Activated CD8-positive, alpha-beta memory T cell treated with anti-CD3 and anti-CD28 coated beads, Interleukin-2, amount 10 ng/mL, durations not matched to agents 7 days and 5 days (primary cell): ENCODE measurements around the gene IL1F10. TPM values are rescaled to one million over a fixed set of nuclear protein-coding genes. Genes with fewer than 3 reads are reported as not detected.

Experiments used
- ATAC-seq: fragments of 150-1000 bp; cut with Tn5 transposase; one replicate; pipeline ENCODE4 v1.10.0; 2021; ENCODE audit warnings: moderate library complexity
- CTCF ChIA-PET: fragments of 350-600 bp; sonication (Branson Sonifier 250); formaldehyde crosslinking; loops from one replicate; lab custom pipeline; 2021; ENCODE audit warnings: antibody characterized with exemption; lab: Charles Lee
- DNase-seq: peaks from one replicate; pipeline ENCODE4 v3.0.0-alpha.2; 2020
- H3K27ac Mint-ChIP-seq: one replicate; pipeline ENCODE4 v1.8.0; 2021; ENCODE audit warnings: mild to moderate bottlenecking, mixed read lengths
- H3K27me3 Mint-ChIP-seq: one replicate; pipeline ENCODE4 v1.8.0; 2021; ENCODE audit warnings: mixed read lengths
- H3K36me3 Mint-ChIP-seq: one replicate; pipeline ENCODE4 v1.8.0; 2021; ENCODE audit warnings: mild to moderate bottlenecking, mixed read lengths
- H3K4me1 Mint-ChIP-seq: one replicate; pipeline ENCODE4 v1.8.0; 2021; ENCODE audit warnings: mixed read lengths
- H3K4me3 Mint-ChIP-seq: one replicate; pipeline ENCODE4 v1.8.0; 2021; ENCODE audit warnings: mild to moderate bottlenecking, moderate library complexity, mixed read lengths
- H3K9me3 Mint-ChIP-seq: one replicate; pipeline ENCODE4 v1.8.0; 2022; ENCODE audit warnings: low read depth, mixed read lengths
- total RNA-seq, 2 experiments: library from RNA; stranded (reverse); gene quantifications; one replicate each; pipeline ENCODE4 v1.2.3, GENCODE V29; 2021

The IL1F10 gene
- total RNA-seq, 2 experiments from 2014 or later, result not detected

- ATAC-seq, result no peak
- H3K9me3 Mint-ChIP-seq, result no peaks in the 10 kb centered on the region
- H3K27ac Mint-ChIP-seq, result no peak overlapping the region
- CTCF ChIA-PET, result interaction anchor here (0.9 kb wide), 1 partner anchor 34 kb away, joined by 3 read pairs; no protein-coding TSS in a partner anchor
- H3K4me1 Mint-ChIP-seq, result no peaks in the 10 kb centered on the region
- H3K36me3 Mint-ChIP-seq, result no peaks in the 10 kb centered on the region
- DNase-seq, result no peak
- peaks cover 34% of the 10 kb centered on the region for H3K27me3 Mint-ChIP-seq
- H3K4me3 Mint-ChIP-seq, result no peak overlapping the region
Measured at GRCh38 chr2:113046465-113046864, 21.3 kb upstream of the IL1F10 start.

- Mint-ChIP-seq H3K4me1 (peaks cover 8% of the 10 kb centered on the region), H3K9me3 (peaks cover 12% of the 10 kb centered on the region), H3K36me3 (peaks cover 8% of the 10 kb centered on the region), H3K27me3 (peaks cover 14% of the 10 kb centered on the region), H3K27ac (no peak overlapping the region), H3K4me3 (no peak overlapping the region)
- ATAC-seq, result no peak
- CTCF ChIA-PET, result interaction anchor here (1.3 to 1.6 kb wide), 2 partner anchors 21 to 110 kb away, joined by 4 read pairs; no protein-coding TSS in a partner anchor
- no peak for DNase-seq
Measured at GRCh38 chr2:113050921-113051895, 16.6 kb upstream of the IL1F10 start.

GRCh38 chr2:113052396-113052917, 15.3 kb upstream of the IL1F10 start, which contains the start of gene IL36B:
Gene IL36B (minus strand): TSS chr2:113052867.
- ATAC-seq, result no peak
- DNase-seq, result no peak
- CTCF ChIA-PET, result interaction anchor here (1.2 to 1.6 kb wide), 3 partner anchors 10 to 111 kb away, joined by 3 to 4 read pairs (median 4); no protein-coding TSS in a partner anchor
- peaks cover 9% of the 10 kb centered on the region for H3K36me3 Mint-ChIP-seq
- H3K9me3 Mint-ChIP-seq, result peaks cover 15% of the 10 kb centered on the region
- no peak within 1 kb of the TSS for H3K4me3 Mint-ChIP-seq
- H3K27ac Mint-ChIP-seq, result no peak within 1 kb of the TSS
- H3K27me3 Mint-ChIP-seq, result peaks cover 6% of the 10 kb centered on the region
- peaks cover 8% of the 10 kb centered on the region for H3K4me1 Mint-ChIP-seq

GRCh38 chr2:113053666-113054065, 14.1 kb upstream of the IL1F10 start:
- no peak overlapping the region for H3K4me3 Mint-ChIP-seq
- H3K4me1 Mint-ChIP-seq, result peaks cover 8% of the 10 kb centered on the region
- ATAC-seq (no peak), DNase-seq (no peak)
- no peak overlapping the region for H3K27ac Mint-ChIP-seq
- H3K9me3 Mint-ChIP-seq, result peaks cover 15% of the 10 kb centered on the region
- peaks cover 9% of the 10 kb centered on the region for H3K36me3 Mint-ChIP-seq
- peaks cover under 1% of the 10 kb centered on the region for H3K27me3 Mint-ChIP-seq
- CTCF ChIA-PET, result no interaction called here

GRCh38 chr2:113054066-113054465, 13.7 kb upstream of the IL1F10 start:
- Mint-ChIP-seq H3K9me3 (peaks cover 15% of the 10 kb centered on the region), H3K4me3 (no peak overlapping the region), H3K27ac (no peak overlapping the region), H3K36me3 (peaks cover 9% of the 10 kb centered on the region), H3K4me1 (peaks cover 8% of the 10 kb centered on the region), H3K27me3 (no peaks in the 10 kb centered on the region)
- ATAC-seq (no peak), DNase-seq (no peak)
- CTCF ChIA-PET, result no interaction called here

GRCh38 chr2:113056521-113056920, 11.2 kb upstream of the IL1F10 start:
- ATAC-seq (no peak), DNase-seq (no peak)
- Mint-ChIP-seq H3K4me1 (peaks cover 8% of the 10 kb centered on the region), H3K4me3 (no peak overlapping the region), H3K36me3 (peaks cover 9% of the 10 kb centered on the region), H3K27me3 (no peaks in the 10 kb centered on the region), H3K27ac (no peak overlapping the region), H3K9me3 (peaks cover 15% of the 10 kb centered on the region)
- CTCF ChIA-PET, result no interaction called here

- peaks cover 15% of the 10 kb centered on the region for H3K9me3 Mint-ChIP-seq
- ATAC-seq (no peak), DNase-seq (no peak)
- H3K4me1 Mint-ChIP-seq, result peaks cover 8% of the 10 kb centered on the region
- CTCF ChIA-PET, result no interaction called here
- peaks cover 9% of the 10 kb centered on the region for H3K36me3 Mint-ChIP-seq
- H3K27me3 Mint-ChIP-seq, result no peaks in the 10 kb centered on the region
- no peak overlapping the region for H3K27ac Mint-ChIP-seq
- H3K4me3 Mint-ChIP-seq, result no peak overlapping the region
Measured at GRCh38 chr2:113057117-113057516, 10.7 kb upstream of the IL1F10 start.

GRCh38 chr2:113058411-113058994, 9.3 kb upstream of the IL1F10 start:
- no peak overlapping the region for H3K4me3 Mint-ChIP-seq
- no peak overlapping the region for H3K27ac Mint-ChIP-seq
- H3K36me3 Mint-ChIP-seq, result peaks cover 9% of the 10 kb centered on the region
- DNase-seq (no peak), ATAC-seq (no peak)
- CTCF ChIA-PET, result interaction anchor here (0.7 kb wide), 1 partner anchor 26 kb away, joined by 3 read pairs; no protein-coding TSS in a partner anchor
- peaks cover 5% of the 10 kb centered on the region for H3K4me1 Mint-ChIP-seq
- peaks cover under 1% of the 10 kb centered on the region for H3K27me3 Mint-ChIP-seq
- peaks cover 15% of the 10 kb centered on the region for H3K9me3 Mint-ChIP-seq

- Mint-ChIP-seq H3K9me3 (peaks cover 12% of the 10 kb centered on the region), H3K4me3 (no peak within 1 kb of the TSS), H3K27ac (no peak within 1 kb of the TSS), H3K27me3 (peaks cover 4% of the 10 kb centered on the region), H3K4me1 (no peaks in the 10 kb centered on the region), H3K36me3 (peaks cover 7% of the 10 kb centered on the region)
- ATAC-seq (no peak), DNase-seq (no peak)
- CTCF ChIA-PET, result no interaction called here
Measured at GRCh38 chr2:113058998-113059960, 8.5 kb upstream of the IL1F10 start, which contains the start of gene IL36RN. Gene IL36RN (plus strand): TSS chr2:113059198. CDS start chr2:113059439, 241 bp downstream.

GRCh38 chr2:113060396-113060795, 7.4 kb upstream of the IL1F10 start:
- Mint-ChIP-seq H3K4me3 (no peak overlapping the region), H3K9me3 (peaks cover 7% of the 10 kb centered on the region), H3K36me3 (peaks cover 6% of the 10 kb centered on the region), H3K4me1 (no peaks in the 10 kb centered on the region), H3K27me3 (peaks cover 6% of the 10 kb centered on the region), H3K27ac (no peak overlapping the region)
- ATAC-seq (no peak), DNase-seq (no peak)
- CTCF ChIA-PET, result no interaction called here

GRCh38 chr2:113060796-113061195, 7.0 kb upstream of the IL1F10 start:
- Mint-ChIP-seq H3K27me3 (peaks cover 6% of the 10 kb centered on the region), H3K36me3 (peaks cover 3% of the 10 kb centered on the region), H3K4me3 (no peak overlapping the region), H3K9me3 (peaks cover 4% of the 10 kb centered on the region), H3K4me1 (no peaks in the 10 kb centered on the region), H3K27ac (no peak overlapping the region)
- no peak for ATAC-seq
- CTCF ChIA-PET, result no interaction called here
- DNase-seq, result no peak

- Mint-ChIP-seq H3K36me3 (no peaks in the 10 kb centered on the region), H3K27ac (no peak overlapping the region), H3K4me3 (no peak overlapping the region), H3K9me3 (peaks cover 2% of the 10 kb centered on the region), H3K4me1 (no peaks in the 10 kb centered on the region), H3K27me3 (peaks cover 6% of the 10 kb centered on the region)
- no peak for DNase-seq
- ATAC-seq, result no peak
- CTCF ChIA-PET, result no interaction called here
Measured at GRCh38 chr2:113061241-113061640, 6.5 kb upstream of the IL1F10 start.
